Measurements from ENCODE around the gene VAPA. TPM values are rescaled to one million over a fixed set of nuclear protein-coding genes. Genes with fewer than 3 reads are reported as not detected.

Gene VAPA
- total and polyA plus RNA-seq, 3 donors from 2014 or later, result 177 to 224 (median 180) TPM

DNA sequence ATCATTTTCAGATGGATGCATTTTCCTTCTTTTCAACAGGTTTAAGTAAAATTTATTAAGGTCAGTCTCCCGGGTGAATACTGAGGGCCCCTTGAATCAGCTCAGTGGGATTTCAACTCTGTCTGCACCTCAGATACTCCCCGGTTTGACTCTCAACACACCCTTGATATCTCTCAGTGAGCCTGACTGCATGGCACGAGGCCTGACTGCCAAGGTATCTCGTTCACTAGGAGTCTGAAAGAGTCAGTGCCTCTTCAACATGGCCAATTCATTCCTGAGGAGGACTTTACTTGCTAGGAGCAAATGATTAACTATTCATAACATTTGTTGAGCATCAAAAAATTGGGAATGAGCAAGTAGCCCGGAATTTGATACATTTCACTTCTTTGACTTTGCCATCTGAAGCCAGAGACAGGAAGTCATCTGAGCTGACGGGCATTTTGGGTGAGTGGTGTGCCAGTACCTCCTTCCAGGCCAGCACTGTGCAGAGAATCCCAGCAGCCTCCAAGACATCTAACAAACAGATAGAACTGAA lies 81.0 kb downstream of the VAPA start:
- H3K27ac ChIP-seq, result no peak overlapping the region
- H3K4me1 ChIP-seq, result peaks cover 5% of the 10 kb centered on the region
- TF ChIP-seq, protein P1, sequence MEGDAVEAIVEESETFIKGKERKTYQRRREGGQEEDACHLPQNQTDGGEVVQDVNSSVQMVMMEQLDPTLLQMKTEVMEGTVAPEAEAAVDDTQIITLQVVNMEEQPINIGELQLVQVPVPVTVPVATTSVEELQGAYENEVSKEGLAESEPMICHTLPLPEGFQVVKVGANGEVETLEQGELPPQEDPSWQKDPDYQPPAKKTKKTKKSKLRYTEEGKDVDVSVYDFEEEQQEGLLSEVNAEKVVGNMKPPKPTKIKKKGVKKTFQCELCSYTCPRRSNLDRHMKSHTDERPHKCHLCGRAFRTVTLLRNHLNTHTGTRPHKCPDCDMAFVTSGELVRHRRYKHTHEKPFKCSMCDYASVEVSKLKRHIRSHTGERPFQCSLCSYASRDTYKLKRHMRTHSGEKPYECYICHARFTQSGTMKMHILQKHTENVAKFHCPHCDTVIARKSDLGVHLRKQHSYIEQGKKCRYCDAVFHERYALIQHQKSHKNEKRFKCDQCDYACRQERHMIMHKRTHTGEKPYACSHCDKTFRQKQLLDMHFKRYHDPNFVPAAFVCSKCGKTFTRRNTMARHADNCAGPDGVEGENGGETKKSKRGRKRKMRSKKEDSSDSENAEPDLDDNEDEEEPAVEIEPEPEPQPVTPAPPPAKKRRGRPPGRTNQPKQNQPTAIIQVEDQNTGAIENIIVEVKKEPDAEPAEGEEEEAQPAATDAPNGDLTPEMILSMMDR (IDR thresholded peaks at IDR 0.05), result no peak
- no peak for TF ChIP-seq POLR2A (IDR thresholded peaks at IDR 0.05)
- whole genome bisulfite sequencing, 2 donors, result 74 to 80% methylated on average over 6 of the region's 6 CpGs
- H3K9me3 ChIP-seq, result no peaks in the 10 kb centered on the region
- intact Hi-C loops (cut with DNase I; ENCODE audit: low total_unique reads), result no loop called here
- H3K4me3 ChIP-seq, result no peak overlapping the region
- H3K36me3 ChIP-seq (ENCODE audit: low read depth, missing control alignments), result no peaks in the 10 kb centered on the region
- no peak for DNase-seq
- H3K27me3 ChIP-seq, result no peaks in the 10 kb centered on the region

- intact Hi-C loops (cut with DNase I; ENCODE audit: low total_unique reads), result no loop called here
- H3K27ac ChIP-seq, result no peak overlapping the region
- 80 to 96% methylated on average over 2 of the region's 2 CpGs for WGBS, 2 donors
These were observed 81.8 kb downstream of the VAPA start for GRCh38 chr18:9995631-9996030.

DNA sequence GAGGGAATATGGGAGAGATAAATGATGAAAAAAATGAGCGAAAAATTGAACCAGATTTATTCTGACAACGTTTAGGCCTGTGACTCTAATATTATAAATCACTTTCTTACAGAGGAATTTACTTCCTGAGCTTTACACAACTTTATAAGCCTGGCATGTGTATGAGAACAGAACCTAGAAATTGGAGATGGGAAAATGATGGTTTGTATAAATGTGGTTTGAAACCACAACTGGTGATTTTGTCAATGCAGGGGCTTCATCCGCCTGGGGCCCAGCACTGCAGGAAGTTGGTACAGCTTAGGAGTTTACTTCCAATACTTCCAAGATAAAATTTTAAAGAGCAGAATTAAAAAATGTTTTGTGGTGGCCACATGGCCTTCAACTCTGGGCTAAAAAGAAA lies 82.3 kb downstream of the VAPA start:
- H3K27ac ChIP-seq, result no peak overlapping the region
- no peak for DNase-seq

More at GRCh38 chr18:9995631-9996030, 81.8 kb downstream of the VAPA start:
- Histone ChIP-seq H3K4me1 (peaks cover 5% of the 10 kb centered on the region), H3K36me3 (ENCODE audit: low read depth, missing control alignments) (no peaks in the 10 kb centered on the region), H3K4me3 (no peak overlapping the region), H3K9me3 (no peaks in the 10 kb centered on the region), H3K27me3 (no peaks in the 10 kb centered on the region)
- DNase-seq, result no peak
- TF ChIP-seq, protein P1 (IDR thresholded peaks at IDR 0.05), result no peak
- no peak for TF ChIP-seq POLR2A (IDR thresholded peaks at IDR 0.05)

GRCh38 chr18:9997711-9998110 lies 83.9 kb downstream of the VAPA start:
- Histone ChIP-seq H3K27ac (no peak overlapping the region), H3K4me1 (peaks cover 5% of the 10 kb centered on the region), H3K27me3 (no peaks in the 10 kb centered on the region), H3K36me3 (ENCODE audit: low read depth, missing control alignments) (no peaks in the 10 kb centered on the region), H3K4me3 (no peak overlapping the region), H3K9me3 (no peaks in the 10 kb centered on the region)
- TF ChIP-seq, protein P1 (IDR thresholded peaks at IDR 0.05), result no peak
- TF ChIP-seq POLR2A (IDR thresholded peaks at IDR 0.05), result no peak
- intact Hi-C loops (cut with DNase I; ENCODE audit: low total_unique reads), result no loop called here
- 83 to 100% methylated on average over 1 of the region's 1 CpG for WGBS, 2 donors
- DNase-seq, result no peak

More for the DNA sequence above, 82.3 kb downstream of the VAPA start:
- Histone ChIP-seq H3K4me3 (no peak overlapping the region), H3K27me3 (no peaks in the 10 kb centered on the region), H3K9me3 (no peaks in the 10 kb centered on the region), H3K36me3 (ENCODE audit: low read depth, missing control alignments) (no peaks in the 10 kb centered on the region), H3K4me1 (peaks cover 5% of the 10 kb centered on the region)
- TF ChIP-seq POLR2A (IDR thresholded peaks at IDR 0.05), result no peak
- TF ChIP-seq, protein P1 (IDR thresholded peaks at IDR 0.05), result no peak
- intact Hi-C loops (cut with DNase I; ENCODE audit: low total_unique reads), result no loop called here
- WGBS, 2 donors, result 80 to 81% methylated on average over 3 of the region's 3 CpGs

DNA sequence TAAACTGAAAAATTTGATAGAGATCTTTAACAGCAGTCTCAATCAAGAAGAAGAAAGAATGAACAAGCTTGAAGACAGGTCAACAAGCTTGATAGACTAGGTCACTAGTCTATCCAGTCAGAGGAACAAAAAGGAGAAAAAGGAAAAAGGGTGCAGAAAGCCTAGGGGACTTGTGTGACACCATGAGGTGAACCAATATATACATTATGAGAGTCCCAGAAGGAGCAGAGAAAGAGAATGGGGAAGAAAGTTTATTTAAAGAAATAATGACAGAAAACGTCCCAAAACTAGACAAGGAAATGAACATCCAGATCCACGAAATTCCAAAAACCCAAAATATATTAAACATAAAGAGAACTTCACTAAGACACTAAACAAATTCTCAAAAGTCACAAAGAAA lies 84.5 kb downstream of the VAPA start:
- intact Hi-C loops (cut with DNase I; ENCODE audit: low total_unique reads), result no loop called here
- no peaks in the 10 kb centered on the region for H3K9me3 ChIP-seq
- H3K27me3 ChIP-seq, result no peaks in the 10 kb centered on the region
- no peak overlapping the region for H3K4me3 ChIP-seq
- no peak for TF ChIP-seq POLR2A (IDR thresholded peaks at IDR 0.05)
- TF ChIP-seq, protein P1 (IDR thresholded peaks at IDR 0.05), result no peak
- H3K27ac ChIP-seq, result no peak overlapping the region
- no peaks in the 10 kb centered on the region for H3K36me3 ChIP-seq (ENCODE audit: low read depth, missing control alignments)
- H3K4me1 ChIP-seq, result no peaks in the 10 kb centered on the region
- 88 to 95% methylated on average over 2 of the region's 2 CpGs for WGBS, 2 donors
- DNase-seq, result no peak
